H9 (cell line): Measurements from ENCODE around the gene CCDC33. TPM values are rescaled to one million over a fixed set of nuclear protein-coding genes. Genes with fewer than 3 reads are reported as not detected.

Experiments
- DNase-seq: peaks from one replicate; pipeline ENCODE4 v3.0.0-alpha.2; 2017
- H2AFZ ChIP-seq: one replicate; pipeline ENCODE4 v1.6.1; 2013; ENCODE audit warnings: mild to moderate bottlenecking, low read length, control low read depth, moderate library complexity
- H2AK5ac ChIP-seq: 2 replicates; pipeline ENCODE4 v1.6.1; 2013; ENCODE audit warnings: low read length, control low read depth, mixed read lengths; ENCODE audit not compliant: insufficient read length
- H2BK120ac ChIP-seq: one replicate; pipeline ENCODE4 v1.6.1; 2013; ENCODE audit warnings: low read depth, mild to moderate bottlenecking, low read length, control low read depth, inconsistent platforms; ENCODE audit not compliant: poor library complexity, severe bottlenecking
- H2BK12ac ChIP-seq: 2 replicates; pipeline ENCODE4 v1.6.1; 2013; ENCODE audit warnings: low read length, control low read depth, mixed read lengths, low read depth; ENCODE audit not compliant: insufficient read length
- H2BK15ac ChIP-seq: 2 replicates; pipeline ENCODE4 v1.6.1; 2013; ENCODE audit warnings: low read depth, low read length, control low read depth
- H2BK20ac ChIP-seq: one replicate; pipeline ENCODE4 v1.6.1; 2013; ENCODE audit warnings: low read depth, mild to moderate bottlenecking, low read length, control low read depth, inconsistent platforms; ENCODE audit not compliant: poor library complexity, severe bottlenecking
- H2BK5ac ChIP-seq: 2 replicates; pipeline ENCODE4 v1.6.1; 2013; ENCODE audit warnings: low read length, control low read depth, mixed read lengths; ENCODE audit not compliant: insufficient read length
- H3K14ac ChIP-seq: 2 replicates; pipeline ENCODE4 v1.6.1; 2013; ENCODE audit warnings: low read length, control low read depth; ENCODE audit not compliant: insufficient read depth
- H3K18ac ChIP-seq: 2 replicates; pipeline ENCODE4 v1.6.1; 2013; ENCODE audit warnings: low read depth, mild to moderate bottlenecking, mixed read lengths, low read length, control low read depth; ENCODE audit not compliant: insufficient read length
- H3K23ac ChIP-seq: 2 replicates; pipeline ENCODE4 v1.6.1; 2013; ENCODE audit warnings: low read length, control low read depth, mixed read lengths, low read depth; ENCODE audit not compliant: insufficient read length
- H3K23me2 ChIP-seq: 2 replicates; pipeline ENCODE4 v1.6.1; 2013; ENCODE audit warnings: low read depth, mild to moderate bottlenecking, mixed read lengths, low read length, control low read depth; ENCODE audit not compliant: insufficient read length, poor library complexity, severe bottlenecking
- H3K27ac ChIP-seq: 2 replicates; pipeline ENCODE4 v1.5.1; 2013; ENCODE audit warnings: low read length, control low read depth, mixed read lengths, low read depth; ENCODE audit not compliant: insufficient read length
- H3K27me3 ChIP-seq: 2 replicates; pipeline ENCODE4 v1.6.1; 2013; ENCODE audit warnings: low read length, control low read depth, inconsistent platforms; ENCODE audit not compliant: insufficient read depth
- H3K4ac ChIP-seq: 2 replicates; pipeline ENCODE4 v1.6.1; 2013; ENCODE audit warnings: low read depth, mild to moderate bottlenecking, control low read depth, inconsistent platforms, low read length, moderate library complexity
- H3K4me1 ChIP-seq: 2 replicates; pipeline ENCODE4 v1.6.1; 2013; ENCODE audit warnings: low read length, control low read depth, inconsistent platforms; ENCODE audit not compliant: insufficient read depth
- H3K4me2 ChIP-seq: 2 replicates; pipeline ENCODE4 v1.6.1; 2013; ENCODE audit warnings: low read length, control low read depth, mixed read lengths; ENCODE audit not compliant: insufficient read length, insufficient read depth
- H3K56ac ChIP-seq: 2 replicates; pipeline ENCODE4 v1.6.1; 2013; ENCODE audit warnings: low read depth, mild to moderate bottlenecking, mixed read lengths, low read length, control low read depth; ENCODE audit not compliant: insufficient read length
- H3K79me1 ChIP-seq: 2 replicates; pipeline ENCODE4 v1.6.1; 2013; ENCODE audit warnings: low read depth, mild to moderate bottlenecking, moderate library complexity, low read length, control low read depth, inconsistent platforms; ENCODE audit not compliant: insufficient read depth, poor library complexity, severe bottlenecking
- H3K79me2 ChIP-seq: 2 replicates; pipeline ENCODE4 v1.6.1; 2013; ENCODE audit warnings: low read length, control low read depth, inconsistent platforms; ENCODE audit not compliant: insufficient read depth
- H3K9ac ChIP-seq: 2 replicates; pipeline ENCODE4 v1.6.1; 2013; ENCODE audit warnings: low read length, control low read depth, mixed read lengths; ENCODE audit not compliant: insufficient read length; ENCODE audit errors: extremely low read depth
- H3K9me3 ChIP-seq: one replicate; pipeline ENCODE4 v1.6.1; 2013; ENCODE audit warnings: low read depth, low read length, inconsistent platforms; ENCODE audit not compliant: control insufficient read depth
- H3T11ph ChIP-seq: one replicate; pipeline ENCODE4 v1.6.1; 2013; ENCODE audit warnings: mild to moderate bottlenecking, low read length, control low read depth, inconsistent platforms
- H4K20me1 ChIP-seq: one replicate; pipeline ENCODE4 v1.6.1; 2013; ENCODE audit not compliant: control insufficient read depth, insufficient read length, insufficient read depth
- H4K5ac ChIP-seq: 2 replicates; pipeline ENCODE4 v1.6.1; 2013; ENCODE audit warnings: low read depth, mild to moderate bottlenecking, mixed read lengths, low read length, control low read depth; ENCODE audit not compliant: insufficient read length
- H4K8ac ChIP-seq: replicated peaks from 2 replicates; pipeline ENCODE4 v1.6.1; 2013; ENCODE audit warnings: low read length, control low read depth, mixed read lengths, low read depth; ENCODE audit not compliant: insufficient read length
- H4K91ac ChIP-seq: 2 replicates; pipeline ENCODE4 v1.6.1; 2013; ENCODE audit warnings: low read depth, mild to moderate bottlenecking, moderate library complexity, mixed read lengths, low read length, control low read depth; ENCODE audit not compliant: insufficient read length
- H3K27ac Mint-ChIP-seq, 3 experiments: 2 replicates in 2 of 3; 3 replicates in 1 of 3; pipeline ENCODE4 v1.8.0; 2020 to 2021; ENCODE audit warnings: mixed read lengths in 3 of 3, mild to moderate bottlenecking in 1 of 3, moderate library complexity in 1 of 3
- H3K27me3 Mint-ChIP-seq: 2 replicates; pipeline ENCODE4 v1.8.0; 2021; ENCODE audit warnings: low read depth, mild to moderate bottlenecking, moderate library complexity, mixed read lengths
- H3K36me3 Mint-ChIP-seq, 3 experiments: 2 replicates in 2 of 3; 3 replicates in 1 of 3; pipeline ENCODE4 v1.8.0; 2020 to 2021; ENCODE audit warnings: low read depth in 3 of 3, mixed read lengths in 3 of 3; ENCODE audit not compliant: insufficient read depth in 1 of 3
- H3K4me1 Mint-ChIP-seq, 2 experiments: 2 replicates each; pipeline ENCODE4 v1.8.0; 2020; ENCODE audit warnings: mixed read lengths in 2 of 2
- H3K4me3 Mint-ChIP-seq, 2 experiments: 2 replicates in 1 of 2; 3 replicates in 1 of 2; pipeline ENCODE4 v1.8.0; 2020 to 2021; ENCODE audit warnings: mild to moderate bottlenecking in 2 of 2, mixed read lengths in 2 of 2, moderate library complexity in 1 of 2
- H3K9me3 Mint-ChIP-seq, 2 experiments: 2 replicates in 1 of 2; 3 replicates in 1 of 2; pipeline ENCODE4 v1.8.0; 2020; ENCODE audit warnings: mild to moderate bottlenecking in 2 of 2, mixed read lengths in 2 of 2, moderate library complexity in 1 of 2
- WGBS: extraction: QIAGEN DNeasy Blood & Tissue Kit; methylation state at CpG from one replicate; pipeline ENCODE4 v1.1.7; 2013; ENCODE audit warnings: missing lambda C conversion rate, low lambda C conversion rate, mixed read lengths; ENCODE audit not compliant: insufficient read length; ENCODE audit errors: extremely low coverage; 5-methylcytosine and 5-hydroxymethylcytosine counted together
- total RNA-seq: library from RNA; stranded (reverse); gene quantifications from 2 replicates; pipeline ENCODE4 v1.2.1, GENCODE V29; 2021
- TF ChIP-seq, protein P1 (sequence below): fragments of 200-600 bp; sonication (generic); conservative IDR thresholded peaks from 3 replicates; pipeline ENCODE4 v1.8.0; 2021; ENCODE audit warnings: antibody characterized with exemption, mild to moderate bottlenecking

The CCDC33 gene
- total RNA-seq, 1 experiment from 2014 or later, result 4.6 TPM

DNA sequence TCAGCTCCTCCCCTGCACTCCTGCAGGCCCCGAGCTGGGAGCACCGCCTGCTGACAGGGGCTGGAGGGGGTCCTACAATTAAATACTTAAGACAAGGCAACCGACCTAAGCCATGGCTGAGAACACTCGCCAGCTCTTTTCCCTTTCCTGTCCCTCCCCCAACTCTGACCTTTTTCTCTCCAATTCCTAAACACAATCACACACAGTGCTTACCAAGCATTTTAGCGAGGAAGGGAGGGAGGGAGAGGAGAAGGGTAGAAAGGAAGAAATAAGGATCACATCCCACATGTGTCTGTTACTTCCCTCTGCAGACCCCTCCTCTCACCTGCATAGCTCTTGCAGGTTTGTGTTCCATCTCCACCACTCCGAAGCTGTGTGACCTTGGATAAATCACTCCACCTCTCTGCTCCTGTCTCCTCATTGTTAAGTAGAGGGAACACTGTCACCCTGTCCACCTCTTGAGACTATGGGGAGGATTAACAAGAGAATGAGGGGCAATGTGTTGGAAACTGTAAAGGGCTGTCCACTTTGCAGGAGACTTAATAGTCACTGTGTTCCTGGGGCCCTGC is 67.7 kb downstream of the CCDC33 start:
- peaks cover 3% of the 10 kb centered on the region; the same call in 1 of the 2 replicates for H3K27me3 ChIP-seq
- no peak overlapping the region for H3K9ac ChIP-seq
- no peak for DNase-seq
- peaks cover 82% of the 10 kb centered on the region for H3K27me3 Mint-ChIP-seq
- H3K4me1 Mint-ChIP-seq, result peaks cover 72 to 87% of the 10 kb centered on the region in 2 experiments
- no peaks in the 10 kb centered on the region for H3K79me1 ChIP-seq
- no peak overlapping the region for H2BK120ac ChIP-seq
- no peak overlapping the region for H3T11ph ChIP-seq
- no peak overlapping the region for H3K56ac ChIP-seq
- H3K23ac ChIP-seq, result no peak overlapping the region
- H3K4me2 ChIP-seq, result no peak overlapping the region
- no peak overlapping the region for H2BK15ac ChIP-seq
- H3K9me3 ChIP-seq, result no peaks in the 10 kb centered on the region
- H2BK12ac ChIP-seq, result no peak overlapping the region
- no peaks in the 10 kb centered on the region for H4K20me1 ChIP-seq
- H4K91ac ChIP-seq, result no peak overlapping the region
- H2BK5ac ChIP-seq, result no peak overlapping the region
- H4K5ac ChIP-seq, result no peak overlapping the region
- H3K27ac Mint-ChIP-seq, result no peak overlapping the region
- H3K4me1 ChIP-seq, result peaks cover 6% of the 10 kb centered on the region; the same call in 1 of the 2 replicates
- no peak overlapping the region; the same call in 1 of the 2 replicates for H3K14ac ChIP-seq
- no peak overlapping the region for H2AFZ ChIP-seq
- TF ChIP-seq, protein P1, sequence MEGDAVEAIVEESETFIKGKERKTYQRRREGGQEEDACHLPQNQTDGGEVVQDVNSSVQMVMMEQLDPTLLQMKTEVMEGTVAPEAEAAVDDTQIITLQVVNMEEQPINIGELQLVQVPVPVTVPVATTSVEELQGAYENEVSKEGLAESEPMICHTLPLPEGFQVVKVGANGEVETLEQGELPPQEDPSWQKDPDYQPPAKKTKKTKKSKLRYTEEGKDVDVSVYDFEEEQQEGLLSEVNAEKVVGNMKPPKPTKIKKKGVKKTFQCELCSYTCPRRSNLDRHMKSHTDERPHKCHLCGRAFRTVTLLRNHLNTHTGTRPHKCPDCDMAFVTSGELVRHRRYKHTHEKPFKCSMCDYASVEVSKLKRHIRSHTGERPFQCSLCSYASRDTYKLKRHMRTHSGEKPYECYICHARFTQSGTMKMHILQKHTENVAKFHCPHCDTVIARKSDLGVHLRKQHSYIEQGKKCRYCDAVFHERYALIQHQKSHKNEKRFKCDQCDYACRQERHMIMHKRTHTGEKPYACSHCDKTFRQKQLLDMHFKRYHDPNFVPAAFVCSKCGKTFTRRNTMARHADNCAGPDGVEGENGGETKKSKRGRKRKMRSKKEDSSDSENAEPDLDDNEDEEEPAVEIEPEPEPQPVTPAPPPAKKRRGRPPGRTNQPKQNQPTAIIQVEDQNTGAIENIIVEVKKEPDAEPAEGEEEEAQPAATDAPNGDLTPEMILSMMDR, result no peak
- no peak overlapping the region for H3K4ac ChIP-seq
- H3K27ac ChIP-seq, result no peak overlapping the region
- no peaks in the 10 kb centered on the region; a peak in 1 of 5 replicates for H3K9me3 Mint-ChIP-seq
- no peak overlapping the region for H4K8ac ChIP-seq
- no peak overlapping the region for H2AK5ac ChIP-seq
- no peaks in the 10 kb centered on the region for H3K36me3 Mint-ChIP-seq
- WGBS, result no CpG with 5 or more reads among the region's 6 CpGs
- no peak overlapping the region for H3K18ac ChIP-seq
- peaks cover 4% of the 10 kb centered on the region for H3K23me2 ChIP-seq
- no peaks in the 10 kb centered on the region for H3K79me2 ChIP-seq
- H3K4me3 Mint-ChIP-seq, result no peak overlapping the region
- no peak overlapping the region for H2BK20ac ChIP-seq
